Progenitor cell of endocrine pancreas (in vitro differentiated cells): ENCODE measurements around the gene ZNF77. TPM values are rescaled to one million over a fixed set of nuclear protein-coding genes. Genes with fewer than 3 reads are reported as not detected.
"Not testable (repeated sequence)": the region's sequence is repeated elsewhere in the genome, so short reads cannot be mapped to it uniquely, and the experiment has no call there.

ENCODE experiments used
- DNase-seq: peaks from one replicate; pipeline ENCODE4 v3.0.0; 2021; ENCODE audit warnings: low spot score; ENCODE audit not compliant: unreplicated experiment
- H3K27ac Mint-ChIP-seq: 2 replicates; pipeline ENCODE4 v1.8.0; 2021; ENCODE audit warnings: mild to moderate bottlenecking, moderate library complexity, mixed read lengths
- H3K27me3 Mint-ChIP-seq: 2 replicates; pipeline ENCODE4 v1.8.0; 2021; ENCODE audit warnings: mixed read lengths
- H3K36me3 Mint-ChIP-seq: 2 replicates; pipeline ENCODE4 v1.8.0; 2022; ENCODE audit warnings: mixed read lengths; ENCODE audit not compliant: insufficient read depth
- H3K4me1 Mint-ChIP-seq: 2 replicates; pipeline ENCODE4 v1.8.0; 2021; ENCODE audit warnings: low read depth, mixed read lengths
- H3K4me3 Mint-ChIP-seq: 2 replicates; pipeline ENCODE4 v1.8.0; 2021; ENCODE audit warnings: low read depth, mild to moderate bottlenecking, moderate library complexity, mixed read lengths
- H3K9me3 Mint-ChIP-seq: 2 replicates; pipeline ENCODE4 v1.8.0; 2021; ENCODE audit warnings: low read depth, mixed read lengths
- CTCF ChIP-seq: fragments of 200-600 bp; sonication (generic); IDR thresholded peaks from one replicate; pipeline ENCODE4 v1.5.0; 2021; ENCODE audit warnings: antibody characterized with exemption, mild to moderate bottlenecking; ENCODE audit not compliant: unreplicated experiment
- total RNA-seq: library from RNA; stranded (reverse); gene quantifications from 2 replicates; pipeline ENCODE4 v1.2.1, GENCODE V29; 2021

Gene ZNF77
- total RNA-seq, 1 donor from 2014 or later, result 6.3 TPM

GRCh38 chr19:2900296-2901252 lies 44.2 kb downstream of the ZNF77 start, which contains the start of gene ZNF57:
TSS of gene ZNF57 (plus strand) at chr19:2900928. CDS start at chr19:2901046, 118 bp downstream.
- no peaks in the 10 kb centered on the region for H3K27me3 Mint-ChIP-seq
- peak within 1 kb of the TSS; percentile 97 for H3K27ac Mint-ChIP-seq
- peaks cover 5% of the 10 kb centered on the region for H3K4me1 Mint-ChIP-seq
- H3K36me3 Mint-ChIP-seq, result peaks cover 3% of the 10 kb centered on the region
- TF ChIP-seq CTCF, result no peak
- DNase-seq, result peak; percentile 97
- H3K4me3 Mint-ChIP-seq, result peak within 1 kb of the TSS; percentile 97
- H3K9me3 Mint-ChIP-seq, result peaks cover 12% of the 10 kb centered on the region

GRCh38 chr19:2896694-2897093 lies 48.1 kb downstream of the ZNF77 start:
- Mint-ChIP-seq H3K27me3 (no peaks in the 10 kb centered on the region), H3K9me3 (peaks cover 14% of the 10 kb centered on the region), H3K4me1 (peaks cover 4% of the 10 kb centered on the region), H3K36me3 (peaks cover 3% of the 10 kb centered on the region), H3K4me3 (no peak overlapping the region), H3K27ac (no peak overlapping the region)
- DNase-seq, result no peak
- no peak for TF ChIP-seq CTCF

GRCh38 chr19:2890531-2890930 lies 54.2 kb downstream of the ZNF77 start:
- not testable (repeated sequence) for H3K27me3 Mint-ChIP-seq, H3K4me1 Mint-ChIP-seq, H3K27ac Mint-ChIP-seq, H3K4me3 Mint-ChIP-seq, DNase-seq, H3K36me3 Mint-ChIP-seq, H3K9me3 Mint-ChIP-seq

- no peak for DNase-seq
- H3K4me3 Mint-ChIP-seq, result no peak overlapping the region
- H3K36me3 Mint-ChIP-seq, result no peaks in the 10 kb centered on the region
- H3K4me1 Mint-ChIP-seq, result no peaks in the 10 kb centered on the region
- no peak for TF ChIP-seq CTCF
- peaks cover 1% of the 10 kb centered on the region for H3K9me3 Mint-ChIP-seq
- peaks cover 3% of the 10 kb centered on the region for H3K27me3 Mint-ChIP-seq
- no peak overlapping the region for H3K27ac Mint-ChIP-seq
Observed at GRCh38 chr19:2888731-2889224, 56.0 kb downstream of the ZNF77 start.

- Mint-ChIP-seq H3K36me3 (no peaks in the 10 kb centered on the region), H3K4me3 (no peak overlapping the region), H3K4me1 (no peaks in the 10 kb centered on the region), H3K27ac (no peak overlapping the region), H3K27me3 (peaks cover 3% of the 10 kb centered on the region), H3K9me3 (peaks cover 6% of the 10 kb centered on the region)
- DNase-seq, result no peak
- peak; percentile 62 for TF ChIP-seq CTCF
Observed at GRCh38 chr19:2887391-2887914, 57.3 kb downstream of the ZNF77 start.
